ENCODE data around the gene KNOP1. TPM values are rescaled to one million over a fixed set of nuclear protein-coding genes. Genes with fewer than 3 reads are reported as not detected.

Gene KNOP1
- polyA plus RNA-seq, 3 donors, result 1.5 to 2.8 (median 2.4) TPM

- Histone ChIP-seq H3K4me2 (replicated peaks; ENCODE audit: extremely low read depth, low read length, poor library complexity, severe bottlenecking) (no peak overlapping the region), H3K4me1 (ENCODE audit: control insufficient read depth in 1 of 2, insufficient read depth in 2 of 2, low read length in 2 of 2) (no peaks in the 10 kb centered on the region), H3K27ac (ENCODE audit: low read depth in 1 of 2, low read length in 2 of 2) (no peak overlapping the region), H3K27me3 (ENCODE audit: control insufficient read depth in 2 of 2, insufficient read depth in 2 of 2, low read length in 2 of 2) (no peaks in the 10 kb centered on the region), H3K4me3 (replicated peaks in 1 of 3; ENCODE audit: low read depth in 2 of 3, low read length in 3 of 3) (no peak overlapping the region), H4K20me1 (ENCODE audit: insufficient read depth, low read length) (no peaks in the 10 kb centered on the region), H3K9me3 (replicated peaks in 1 of 2; ENCODE audit: control insufficient read depth in 1 of 2, insufficient read depth in 1 of 2, low read length in 2 of 2) (no peaks in the 10 kb centered on the region), H2AFZ (ENCODE audit: insufficient read depth, low read depth, low read length, poor library complexity, severe bottlenecking) (no peak overlapping the region), H3K36me3 (replicated peaks in 1 of 2; ENCODE audit: control insufficient read depth in 1 of 2, insufficient read depth in 2 of 2, low read length in 2 of 2) (no peaks in the 10 kb centered on the region), H3K9ac (ENCODE audit: insufficient read depth, low read length, poor library complexity, severe bottlenecking) (no peak overlapping the region), H3K79me2 (ENCODE audit: insufficient read depth, low read length) (no peaks in the 10 kb centered on the region)
- no peaks in the 10 kb centered on the region for H3K36me3 Mint-ChIP-seq
- no peak for TF ChIP-seq CTCF (IDR thresholded peaks at IDR 0.05)
- H3K27ac Mint-ChIP-seq, result no peak overlapping the region
- peaks cover 0 to 2% (median 0%) of the 10 kb centered on the region in 7 donors for H3K9me3 Mint-ChIP-seq
- H3K27me3 Mint-ChIP-seq (ENCODE audit: low read depth in 3 of 3), result peaks cover 0 to 4% (median 0%) of the 10 kb centered on the region in 3 donors
- no CpG with 5 or more reads among the region's 3 CpGs for WGBS (ENCODE audit: insufficient coverage)
- H3K4me3 Mint-ChIP-seq, result no peak overlapping the region
- no peaks in the 10 kb centered on the region for H3K4me1 Mint-ChIP-seq
- no peak for DNase-seq
- intact Hi-C loops (cut with micrococcal nuclease), result no loop called here
Observed at GRCh38 chr16:19728636-19728965, 10.6 kb upstream of the KNOP1 start.

- Mint-ChIP-seq H3K4me3 (no peak overlapping the region), H3K4me1 (peaks cover 11% of the 10 kb centered on the region)
- H3K27ac ChIP-seq (ENCODE audit: low read depth in 1 of 2, low read length in 2 of 2), result no peak overlapping the region
Observed at GRCh38 chr16:19722981-19723380, 5.0 kb upstream of the KNOP1 start.

More at GRCh38 chr16:19722981-19723380, 5.0 kb upstream of the KNOP1 start:
- Mint-ChIP-seq H3K9me3 (no peaks in the 10 kb centered on the region), H3K27me3 (ENCODE audit: low read depth in 3 of 3) (peaks cover 0 to 3% (median 0%) of the 10 kb centered on the region in 3 donors), H3K27ac (no peak overlapping the region), H3K36me3 (no peaks in the 10 kb centered on the region)
- Histone ChIP-seq H3K9me3 (replicated peaks in 1 of 2; ENCODE audit: control insufficient read depth in 1 of 2, insufficient read depth in 1 of 2, low read length in 2 of 2) (no peaks in the 10 kb centered on the region), H2AFZ (ENCODE audit: insufficient read depth, low read depth, low read length, poor library complexity, severe bottlenecking) (no peak overlapping the region), H3K4me1 (ENCODE audit: control insufficient read depth in 1 of 2, insufficient read depth in 2 of 2, low read length in 2 of 2) (peaks cover 5 to 10% of the 10 kb centered on the region in 2 donors), H4K20me1 (ENCODE audit: insufficient read depth, low read length) (no peaks in the 10 kb centered on the region), H3K9ac (ENCODE audit: insufficient read depth, low read length, poor library complexity, severe bottlenecking) (no peak overlapping the region), H3K4me3 (replicated peaks in 1 of 3; ENCODE audit: low read depth in 2 of 3, low read length in 3 of 3) (no peak overlapping the region), H3K4me2 (replicated peaks; ENCODE audit: extremely low read depth, low read length, poor library complexity, severe bottlenecking) (no peak overlapping the region), H3K79me2 (ENCODE audit: insufficient read depth, low read length) (no peaks in the 10 kb centered on the region), H3K27me3 (ENCODE audit: control insufficient read depth in 2 of 2, insufficient read depth in 2 of 2, low read length in 2 of 2) (no peaks in the 10 kb centered on the region), H3K36me3 (replicated peaks in 1 of 2; ENCODE audit: control insufficient read depth in 1 of 2, insufficient read depth in 2 of 2, low read length in 2 of 2) (no peaks in the 10 kb centered on the region)
- TF ChIP-seq CTCF (IDR thresholded peaks at IDR 0.05), result no peak
- 98% methylated on average over 5 of the region's 7 CpGs for WGBS (ENCODE audit: insufficient coverage)
- DNase-seq, result no peak
- intact Hi-C loops (cut with micrococcal nuclease), result no loop called here
